Measurements from ENCODE around the gene JADE2. TPM values are rescaled to one million over a fixed set of nuclear protein-coding genes. Genes with fewer than 3 reads are reported as not detected.
"Not testable (repeated sequence)": the region's sequence is repeated elsewhere in the genome, so short reads cannot be mapped to it uniquely, and the experiment has no call there.

Gene JADE2
- total RNA-seq, 1 donor from 2014 or later: 25.2 TPM

DNA sequence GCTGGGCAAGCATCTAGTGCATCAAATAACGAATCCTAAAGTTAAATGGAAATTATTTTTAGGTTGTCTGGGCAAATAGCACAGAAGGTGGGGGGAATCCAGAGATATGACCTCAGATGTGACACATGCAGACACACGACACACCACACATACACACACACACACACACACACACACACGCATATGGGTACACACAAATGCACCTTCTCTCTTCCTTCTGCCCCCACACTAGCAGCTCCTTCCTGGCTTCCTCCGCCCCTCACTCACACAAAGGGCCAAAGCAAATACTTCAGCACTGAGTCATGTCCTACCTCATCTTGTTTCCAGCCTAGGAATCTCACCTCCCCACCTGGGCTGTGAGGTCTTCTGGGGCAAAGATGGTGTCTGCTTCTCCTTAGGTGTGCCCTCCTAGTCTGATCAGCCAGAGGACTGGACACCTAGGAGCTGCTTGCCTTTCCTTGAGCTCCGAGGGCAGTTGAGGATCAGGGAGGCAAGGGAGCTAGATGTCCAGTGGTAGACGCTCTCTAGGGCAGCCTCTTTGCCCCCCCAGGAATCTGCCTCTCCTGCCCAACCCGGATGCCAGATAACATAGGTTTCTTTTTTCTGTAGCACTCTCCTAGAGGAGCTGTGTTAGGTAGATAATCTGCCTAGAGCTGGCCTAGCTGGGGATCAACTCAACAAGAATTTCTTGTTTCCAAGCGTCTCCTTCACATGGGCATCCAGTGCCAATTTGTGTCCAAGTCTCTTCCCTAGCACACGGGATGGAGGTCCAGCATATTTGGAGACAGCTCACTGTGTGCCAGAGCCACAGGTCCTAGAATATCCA, 14.3 kb upstream of the JADE2 start:
- Mint-ChIP-seq H3K36me3 (no peaks in the 10 kb centered on the region), H3K27ac (peak overlapping the region; percentile 93), H3K4me1 (peaks cover 36% of the 10 kb centered on the region), H3K4me3 (no peak overlapping the region), H3K9me3 (no peaks in the 10 kb centered on the region), H3K27me3 (ENCODE audit: low read depth) (no peaks in the 10 kb centered on the region)
- DNase-seq (ENCODE audit: low spot score in 2 of 2, unreplicated experiment in 2 of 2): no peak
- TF ChIP-seq, protein P1, sequence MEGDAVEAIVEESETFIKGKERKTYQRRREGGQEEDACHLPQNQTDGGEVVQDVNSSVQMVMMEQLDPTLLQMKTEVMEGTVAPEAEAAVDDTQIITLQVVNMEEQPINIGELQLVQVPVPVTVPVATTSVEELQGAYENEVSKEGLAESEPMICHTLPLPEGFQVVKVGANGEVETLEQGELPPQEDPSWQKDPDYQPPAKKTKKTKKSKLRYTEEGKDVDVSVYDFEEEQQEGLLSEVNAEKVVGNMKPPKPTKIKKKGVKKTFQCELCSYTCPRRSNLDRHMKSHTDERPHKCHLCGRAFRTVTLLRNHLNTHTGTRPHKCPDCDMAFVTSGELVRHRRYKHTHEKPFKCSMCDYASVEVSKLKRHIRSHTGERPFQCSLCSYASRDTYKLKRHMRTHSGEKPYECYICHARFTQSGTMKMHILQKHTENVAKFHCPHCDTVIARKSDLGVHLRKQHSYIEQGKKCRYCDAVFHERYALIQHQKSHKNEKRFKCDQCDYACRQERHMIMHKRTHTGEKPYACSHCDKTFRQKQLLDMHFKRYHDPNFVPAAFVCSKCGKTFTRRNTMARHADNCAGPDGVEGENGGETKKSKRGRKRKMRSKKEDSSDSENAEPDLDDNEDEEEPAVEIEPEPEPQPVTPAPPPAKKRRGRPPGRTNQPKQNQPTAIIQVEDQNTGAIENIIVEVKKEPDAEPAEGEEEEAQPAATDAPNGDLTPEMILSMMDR (IDR thresholded peaks at IDR 0.05; ENCODE audit: unreplicated experiment): no peak

DNA sequence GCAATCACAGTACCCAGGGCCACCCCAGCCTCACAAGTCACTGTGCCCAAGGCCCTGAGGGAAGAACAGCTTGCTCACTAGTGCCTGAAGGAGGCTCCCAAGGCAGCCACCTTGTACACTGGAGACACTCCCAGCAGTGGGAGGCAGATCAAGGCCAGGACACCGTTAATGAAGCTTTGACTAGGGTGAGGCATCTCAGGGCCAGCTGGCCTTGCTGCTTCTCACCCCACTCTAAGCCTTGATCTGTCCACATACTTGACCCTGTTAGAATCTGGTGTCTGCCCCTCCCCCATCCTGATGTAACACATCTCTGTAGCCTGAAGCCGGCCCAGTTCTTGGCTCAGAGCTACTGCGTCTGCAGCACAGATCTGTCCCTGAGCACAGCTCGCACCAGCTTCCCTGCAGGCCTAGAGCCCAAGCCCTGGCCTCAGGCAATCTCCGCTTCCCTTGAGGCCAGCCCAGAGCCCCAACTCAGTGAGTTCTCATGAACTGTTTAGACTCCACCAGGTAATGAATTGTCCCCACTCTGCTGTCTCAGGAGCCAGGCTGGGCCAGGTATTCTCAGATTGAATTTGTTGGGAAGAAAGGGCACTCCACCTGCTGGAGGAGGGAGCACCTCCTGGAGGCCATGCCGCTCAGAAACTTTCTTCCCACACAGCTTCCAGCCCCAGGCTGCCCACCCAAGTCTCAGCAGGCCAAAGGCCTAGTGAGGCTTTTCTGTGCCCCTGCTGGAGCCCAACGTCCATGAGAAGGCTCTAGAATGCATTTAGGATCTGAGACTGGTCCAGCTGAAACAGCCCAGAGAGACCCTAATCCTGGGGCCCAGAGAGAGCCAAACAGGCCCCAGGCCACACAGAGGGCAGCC, 13.4 kb upstream of the JADE2 start:
- Mint-ChIP-seq H3K27ac (peak overlapping the region; percentile 93), H3K27me3 (ENCODE audit: low read depth) (no peaks in the 10 kb centered on the region), H3K36me3 (no peaks in the 10 kb centered on the region), H3K9me3 (no peaks in the 10 kb centered on the region), H3K4me3 (no peak overlapping the region), H3K4me1 (peaks cover 30% of the 10 kb centered on the region)
- DNase-seq (ENCODE audit: low spot score in 2 of 2, unreplicated experiment in 2 of 2): no peak
- TF ChIP-seq, protein P1 (IDR thresholded peaks at IDR 0.05; ENCODE audit: unreplicated experiment): peak; percentile 22

DNA sequence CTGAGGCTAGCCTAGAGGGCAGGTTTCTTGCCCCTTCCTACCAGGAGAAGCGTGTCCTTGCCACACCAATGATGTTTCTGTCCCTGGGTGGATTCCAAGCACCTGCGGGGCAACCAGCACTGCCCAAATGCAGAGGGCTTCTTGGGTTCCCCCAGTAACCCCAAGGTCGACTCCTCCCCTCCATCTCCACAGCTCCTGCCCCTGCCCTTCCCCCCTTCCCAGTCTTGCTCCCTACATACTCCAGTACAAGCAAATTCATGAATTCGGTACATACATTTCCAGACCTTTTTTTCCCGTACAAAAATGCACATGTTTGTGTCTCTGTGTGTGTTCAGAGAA, 12.8 kb upstream of the JADE2 start:
- DNase-seq (ENCODE audit: low spot score in 2 of 2, unreplicated experiment in 2 of 2): no peak
- H3K9me3 Mint-ChIP-seq: no peaks in the 10 kb centered on the region
- peak overlapping the region; percentile 81 for H3K27ac Mint-ChIP-seq
- no peak overlapping the region for H3K4me3 Mint-ChIP-seq
- no peaks in the 10 kb centered on the region for H3K27me3 Mint-ChIP-seq (ENCODE audit: low read depth)
- no peaks in the 10 kb centered on the region for H3K36me3 Mint-ChIP-seq
- TF ChIP-seq, protein P1 (IDR thresholded peaks at IDR 0.05; ENCODE audit: unreplicated experiment): no peak
- peaks cover 30% of the 10 kb centered on the region for H3K4me1 Mint-ChIP-seq

DNA sequence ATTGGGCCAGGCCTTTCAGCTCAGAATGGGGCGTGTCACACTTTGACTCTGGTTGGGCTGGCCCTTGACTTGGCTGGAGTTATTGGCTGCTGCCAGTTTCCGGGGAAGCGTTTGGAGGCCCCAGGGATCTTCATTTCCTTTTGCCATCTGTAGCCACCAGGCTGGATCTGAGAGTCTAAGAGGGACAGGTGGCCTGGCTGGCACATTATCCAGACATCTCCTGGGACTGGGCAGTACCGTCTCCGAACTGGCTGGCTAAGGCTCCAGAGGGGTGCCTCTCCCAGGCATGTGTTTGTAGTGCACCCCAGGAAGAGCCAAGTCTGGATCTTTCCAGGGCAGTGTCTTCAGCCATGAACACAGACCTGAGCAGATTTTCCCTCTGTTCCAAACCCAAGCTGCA, 9.7 kb upstream of the JADE2 start:
- peaks cover 9% of the 10 kb centered on the region for H3K27me3 Mint-ChIP-seq (ENCODE audit: low read depth)
- no peaks in the 10 kb centered on the region for H3K9me3 Mint-ChIP-seq
- H3K4me3 Mint-ChIP-seq: no peak overlapping the region
- H3K27ac Mint-ChIP-seq: no peak overlapping the region
- no peaks in the 10 kb centered on the region for H3K36me3 Mint-ChIP-seq
- H3K4me1 Mint-ChIP-seq: peaks cover 19% of the 10 kb centered on the region
- TF ChIP-seq, protein P1 (IDR thresholded peaks at IDR 0.05; ENCODE audit: unreplicated experiment): no peak
- no peak for DNase-seq (ENCODE audit: low spot score in 2 of 2, unreplicated experiment in 2 of 2)

DNA sequence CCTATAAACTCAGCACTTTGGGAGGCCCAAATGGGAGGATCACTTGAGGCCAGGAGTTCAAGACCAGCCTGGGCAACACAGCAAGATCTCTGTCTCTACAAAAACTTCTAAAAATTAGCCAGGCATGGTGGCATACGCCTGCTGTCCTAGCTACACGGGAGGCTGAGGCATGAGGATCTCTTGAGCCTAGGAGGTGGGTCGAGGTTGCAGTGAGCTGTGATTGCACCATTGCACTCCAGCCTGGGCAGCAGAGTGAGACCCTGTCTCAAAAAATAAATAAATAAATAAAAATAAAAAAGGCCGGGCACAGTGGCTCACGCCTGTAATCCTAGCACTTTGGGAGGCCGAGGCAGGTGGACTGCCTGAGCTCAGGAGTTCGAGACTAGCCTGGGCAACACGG, 8.5 kb upstream of the JADE2 start:
- H3K4me3 Mint-ChIP-seq, H3K9me3 Mint-ChIP-seq: not testable (repeated sequence)

DNA sequence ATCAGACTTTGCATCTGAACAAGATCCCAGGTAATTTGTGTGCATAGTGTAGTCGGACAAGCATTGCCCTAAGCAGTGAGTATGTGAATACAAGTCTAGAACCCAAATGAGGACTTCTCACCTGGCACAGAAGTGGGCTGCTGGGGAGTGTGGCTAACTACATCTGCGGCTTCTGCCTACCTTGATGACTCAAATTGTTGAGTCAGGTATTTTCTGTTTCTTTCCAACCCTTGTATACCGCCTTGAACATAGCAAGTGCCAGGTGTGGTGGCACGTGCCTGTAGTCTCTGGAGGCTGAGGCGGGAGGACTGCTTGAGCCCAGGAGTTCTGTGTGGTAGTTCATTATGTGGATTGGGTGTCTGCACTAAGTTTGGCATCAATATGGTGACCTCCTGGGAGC, 7.9 kb upstream of the JADE2 start:
- H3K4me3 Mint-ChIP-seq: no peak overlapping the region
- DNase-seq (ENCODE audit: low spot score in 2 of 2, unreplicated experiment in 2 of 2): no peak
- no peaks in the 10 kb centered on the region for H3K36me3 Mint-ChIP-seq
- no peak overlapping the region for H3K27ac Mint-ChIP-seq
- peaks cover 3% of the 10 kb centered on the region for H3K4me1 Mint-ChIP-seq
- peaks cover 13% of the 10 kb centered on the region for H3K27me3 Mint-ChIP-seq (ENCODE audit: low read depth)
- TF ChIP-seq, protein P1 (IDR thresholded peaks at IDR 0.05; ENCODE audit: unreplicated experiment): no peak
- H3K9me3 Mint-ChIP-seq: no peaks in the 10 kb centered on the region

More for the DNA sequence above, 8.5 kb upstream of the JADE2 start:
- not testable (repeated sequence) for DNase-seq (ENCODE audit: low spot score in 2 of 2, unreplicated experiment in 2 of 2); H3K36me3 Mint-ChIP-seq; H3K4me1 Mint-ChIP-seq; H3K27ac Mint-ChIP-seq
- peaks cover 13% of the 10 kb centered on the region for H3K27me3 Mint-ChIP-seq (ENCODE audit: low read depth)
